Daoy (cell line): ENCODE data around the gene OR3A2. TPM values are rescaled to one million over a fixed set of nuclear protein-coding genes. Genes with fewer than 3 reads are reported as not detected.
"Not testable (repeated sequence)": the region's sequence is repeated elsewhere in the genome, so short reads cannot be mapped to it uniquely, and the experiment has no call there.

Experiments
- DNase-seq: peaks from one replicate; pipeline ENCODE4 v3.0.0-alpha.2; 2015; ENCODE audit warnings: low read depth
- total RNA-seq: library from RNA; depleted of rRNA; stranded (reverse); fragments of >200 nt; shearing (Covaris generic); gene quantifications from 2 replicates; pipeline ENCODE4 v1.2.3, GENCODE V29; 2014; rRNA removed

Gene OR3A2
- total RNA-seq, 1 experiment from 2014 or later: not detected

DNA sequence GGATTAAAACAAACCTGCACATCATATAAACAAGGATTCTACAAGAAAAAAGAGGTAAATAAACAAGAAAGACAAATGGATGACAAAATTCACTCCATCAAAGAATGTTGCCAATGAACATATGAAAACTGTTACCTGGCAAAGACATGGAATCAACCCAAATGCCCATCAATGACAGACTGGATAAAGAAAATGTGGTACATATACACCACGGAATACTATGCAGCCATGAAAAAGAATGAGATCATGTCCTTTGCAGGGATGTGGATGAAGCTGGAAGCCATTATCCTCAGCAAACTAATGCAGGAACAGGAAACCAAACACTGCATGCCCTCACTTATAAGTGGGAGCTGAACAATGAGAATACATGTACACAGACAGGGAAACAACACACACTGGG, 92.6 kb downstream of the OR3A2 start:
- not testable (repeated sequence) for DNase-seq

DNA sequence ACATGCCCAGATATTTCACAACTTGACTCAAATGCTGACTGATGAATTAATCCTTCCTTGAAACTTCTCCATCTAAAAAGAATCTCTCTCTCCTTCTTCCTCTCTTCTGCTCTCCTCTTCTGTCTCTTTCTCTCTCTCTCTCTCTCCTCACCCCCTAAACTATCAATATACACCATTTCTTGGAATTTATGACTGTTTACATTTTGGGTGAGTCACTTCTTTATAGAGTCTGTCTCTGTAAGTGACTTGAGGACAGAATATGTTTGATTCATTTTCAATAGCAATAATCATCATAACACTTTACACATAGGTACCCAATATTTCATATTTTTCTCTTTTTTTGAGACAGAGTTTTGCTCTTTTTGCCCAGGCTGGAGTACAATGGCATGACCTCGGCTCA, 103.2 kb downstream of the OR3A2 start:
- DNase-seq: no peak

DNA sequence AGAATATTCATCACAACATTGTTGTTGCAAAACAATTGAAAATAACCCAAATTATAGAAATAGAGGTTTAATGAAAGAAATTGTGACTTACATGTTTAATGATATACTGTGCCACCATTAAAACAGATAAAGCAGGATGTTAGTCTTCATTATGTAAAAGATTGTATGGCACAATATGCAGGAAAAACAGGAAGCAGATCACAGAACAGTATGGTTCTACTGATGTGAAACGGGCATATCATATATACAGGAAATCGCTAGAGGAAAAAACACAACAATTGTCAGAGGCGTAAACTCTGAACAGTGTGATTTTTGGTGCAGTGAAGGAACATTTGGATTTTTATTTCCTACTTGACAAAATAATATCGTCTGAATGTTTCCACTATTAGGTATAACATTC, 110.0 kb downstream of the OR3A2 start:
- no peak for DNase-seq

DNA sequence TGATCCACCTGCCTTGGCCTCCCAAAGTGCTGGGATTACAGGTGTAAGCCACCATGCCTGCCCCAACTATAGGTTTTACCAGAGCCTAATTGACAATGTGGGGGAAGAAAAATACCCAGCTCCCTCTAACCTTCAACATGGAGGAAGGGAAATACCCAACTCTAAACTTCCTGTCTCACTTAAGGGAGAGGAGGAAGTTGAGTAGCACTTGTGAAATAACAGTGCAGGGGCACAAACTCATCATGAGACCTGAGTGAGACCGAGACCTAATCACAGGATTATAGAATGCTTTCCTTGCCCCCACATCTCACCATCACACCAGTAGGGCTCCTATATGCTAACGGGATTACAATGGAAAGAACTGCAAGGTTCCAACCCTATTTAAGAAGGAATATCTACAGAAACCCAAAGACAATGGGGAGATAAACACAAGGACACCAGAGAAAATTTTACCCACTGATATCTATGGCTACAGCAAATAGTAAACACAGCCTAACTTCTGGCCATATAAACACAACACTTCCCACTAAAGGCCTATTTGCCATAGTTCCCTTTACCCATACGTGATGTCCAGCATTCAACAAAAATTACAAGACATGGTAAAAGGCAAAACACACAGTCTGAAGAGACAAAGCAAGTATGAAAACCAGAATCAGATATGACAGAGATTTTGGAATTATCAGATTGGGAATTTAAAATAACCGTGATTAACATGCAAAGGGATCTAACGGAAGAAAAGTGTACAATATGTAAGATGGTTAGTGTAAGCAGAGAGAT, 114.8 kb downstream of the OR3A2 start:
- DNase-seq: no peak

DNA sequence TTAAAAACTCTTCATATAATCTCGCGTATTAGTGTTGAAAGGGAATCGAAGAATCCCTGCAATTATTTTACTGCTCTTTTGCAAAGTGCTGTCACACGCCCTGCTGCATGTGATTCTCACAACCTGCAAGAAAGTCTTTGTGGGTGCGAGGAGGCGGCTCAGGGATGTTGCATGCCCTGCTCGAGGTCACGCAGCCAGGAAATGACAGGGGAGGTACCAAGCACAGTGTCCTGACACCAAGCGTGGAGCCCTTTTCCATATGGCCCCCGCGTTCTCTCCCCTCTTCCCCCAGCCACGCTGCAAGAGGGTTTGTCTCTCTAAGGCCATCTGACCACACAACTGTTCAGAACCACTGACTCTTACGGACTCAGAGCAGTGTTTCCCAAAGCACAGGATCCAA, 125.5 kb downstream of the OR3A2 start:
- no peak for DNase-seq

DNA sequence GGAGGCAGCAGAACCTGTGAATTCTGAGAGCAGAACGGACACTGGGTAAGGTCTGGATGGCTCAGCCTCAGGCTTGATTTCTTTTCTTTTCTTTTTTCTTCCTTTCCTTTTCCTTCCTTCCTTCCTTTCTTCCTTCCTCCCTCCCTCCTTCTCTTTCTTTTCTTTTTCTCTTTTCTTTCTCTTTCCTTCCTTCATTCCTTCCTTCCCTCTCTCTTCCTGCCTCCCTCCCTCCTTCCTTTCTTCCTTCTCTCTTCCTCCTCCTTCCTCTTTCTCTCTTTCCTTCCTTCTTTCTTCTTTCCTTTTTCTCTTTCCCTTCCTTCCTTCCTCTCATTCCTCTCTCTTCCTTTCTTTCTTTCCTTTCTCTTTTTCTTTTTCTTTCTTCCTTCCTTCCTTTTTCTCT, 125.9 kb downstream of the OR3A2 start:
- no peak for DNase-seq

DNA sequence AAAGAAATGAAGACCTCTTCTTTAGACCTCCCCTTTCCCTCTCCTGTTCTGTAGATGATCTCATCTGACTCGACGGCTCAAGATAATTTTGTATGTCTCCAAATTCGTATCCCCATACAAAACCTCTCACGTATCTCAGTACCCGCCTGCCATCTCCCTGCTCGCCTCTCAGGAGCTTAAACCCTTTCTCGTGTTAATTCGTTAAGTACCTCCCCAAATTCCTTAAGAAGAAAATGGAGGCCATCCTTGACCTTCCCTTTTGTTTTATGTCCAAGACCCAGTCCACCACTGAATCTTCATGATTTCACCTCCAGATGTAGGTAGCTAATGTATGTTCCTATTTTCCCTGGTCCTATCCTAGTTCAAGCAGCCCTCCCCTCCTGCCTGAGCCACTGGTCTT, 129.5 kb downstream of the OR3A2 start:
- DNase-seq: no peak

DNA sequence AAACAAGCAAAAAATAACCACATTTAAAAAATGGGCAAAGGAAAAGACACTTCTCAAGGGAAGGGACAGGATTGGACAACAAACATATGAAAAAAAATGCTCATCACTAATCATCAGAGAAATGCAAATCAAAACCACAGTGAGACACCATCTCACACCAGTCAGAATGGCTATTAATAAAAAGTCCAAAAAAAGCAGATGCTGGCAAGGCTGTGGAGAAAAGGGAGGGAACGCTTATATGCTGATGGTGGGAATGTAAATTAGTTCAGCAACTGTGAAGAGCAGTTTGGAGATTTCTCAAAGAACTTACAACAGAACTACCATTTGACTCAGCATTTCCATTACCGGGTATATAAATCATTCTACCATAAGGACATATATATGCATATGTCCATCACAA, 137.1 kb downstream of the OR3A2 start:
- not testable (repeated sequence) for DNase-seq

DNA sequence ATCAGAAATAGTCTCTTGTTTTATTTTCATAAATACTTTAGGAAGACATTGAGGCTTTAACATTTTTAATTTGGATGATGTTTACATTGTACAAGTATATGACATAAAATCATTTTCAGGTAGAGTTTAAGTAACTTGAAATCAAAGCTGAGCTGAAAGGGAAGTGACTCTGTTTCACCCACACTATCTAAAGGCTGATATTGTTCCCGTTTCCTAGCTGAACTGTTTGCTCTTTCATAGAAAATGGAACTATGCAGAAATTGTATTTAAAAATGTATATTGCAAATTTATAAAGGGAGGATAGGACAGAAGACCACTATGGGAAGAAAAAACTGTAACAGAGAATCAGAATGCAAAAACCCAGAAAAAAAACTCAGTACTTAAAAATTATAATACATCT, 141.3 kb downstream of the OR3A2 start:
- DNase-seq: not testable (repeated sequence)

DNA sequence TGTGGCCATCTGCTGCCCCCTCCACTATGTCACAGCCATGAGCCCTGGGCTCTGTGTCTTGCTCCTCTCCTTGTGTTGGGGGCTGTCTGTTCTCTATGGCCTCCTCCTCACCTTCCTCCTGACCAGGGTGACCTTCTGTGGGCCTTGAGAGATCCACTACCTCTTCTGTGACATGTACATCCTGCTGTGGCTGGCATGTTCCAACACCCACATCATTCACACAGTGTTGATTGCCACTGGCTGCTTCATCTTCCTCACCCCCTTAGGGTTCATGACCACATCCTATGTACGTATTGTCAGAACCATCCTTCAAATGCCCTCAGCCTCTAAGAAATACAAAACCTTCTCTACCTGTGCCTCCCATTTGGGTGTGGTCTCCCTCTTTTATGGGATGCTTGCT, 145.1 kb downstream of the OR3A2 start:
- not testable (repeated sequence) for DNase-seq

DNA sequence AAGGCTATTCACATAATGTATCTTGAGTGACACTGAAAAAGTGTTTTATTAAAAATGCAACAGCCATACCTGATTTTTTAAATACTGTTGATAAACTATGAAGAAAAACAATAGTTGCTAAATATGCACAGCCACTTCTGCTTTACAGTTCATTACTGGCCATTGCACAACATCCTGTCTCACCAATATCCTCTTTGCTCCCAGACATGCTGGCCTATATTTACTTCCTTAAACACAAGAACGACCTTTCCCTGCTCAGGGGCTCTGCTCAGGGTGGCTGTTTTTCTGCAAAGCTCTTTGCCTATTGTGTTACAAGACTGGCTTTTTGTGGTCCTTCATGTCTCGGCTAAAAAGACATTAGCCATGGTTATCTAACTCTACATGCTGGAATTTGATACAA, 147.4 kb downstream of the OR3A2 start:
- DNase-seq: not testable (repeated sequence)

DNA sequence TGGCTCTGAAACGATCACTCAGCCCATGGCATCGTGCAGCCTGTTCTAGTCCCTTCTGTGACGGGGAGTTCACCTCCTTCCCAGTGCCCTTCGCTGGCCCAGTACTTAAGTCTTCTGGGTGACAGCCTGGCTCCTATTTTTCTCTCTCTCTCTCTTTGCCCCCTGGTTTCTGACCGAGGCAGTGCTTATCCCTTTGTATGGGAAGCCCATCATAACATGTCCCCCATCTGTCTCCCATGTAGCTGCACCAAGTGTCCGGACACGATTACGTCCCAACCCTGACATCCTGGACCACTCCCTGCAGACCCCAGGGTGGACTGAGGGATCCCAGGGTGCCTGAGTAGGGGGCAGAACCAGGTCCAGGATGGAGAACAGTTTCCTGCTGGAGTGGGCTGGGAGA, 153.8 kb downstream of the OR3A2 start:
- not testable (repeated sequence) for DNase-seq

Other genes starting within 250 kb of the OR3A2 start
- gene OR1A2, start 188.8 kb downstream of the OR3A2 start, total RNA-seq: not detected in 2 replicates
- gene OR1A1, start 178.6 kb downstream of the OR3A2 start, total RNA-seq: not detected in 2 replicates
- not detected in 2 replicates for gene OR3A1, start 87.9 kb downstream of the OR3A2 start, total RNA-seq
- not detected in 2 replicates for gene OR1E1, start 12.1 kb upstream of the OR3A2 start, total RNA-seq
- 0.23 TPM in 1 of 2 replicates, not detected in the other for gene OR3A3, start 25.1 kb upstream of the OR3A2 start, total RNA-seq
- gene OR1E2, start 47.5 kb upstream of the OR3A2 start, total RNA-seq: not detected in 2 replicates
- gene SPATA22, start 85.5 kb upstream of the OR3A2 start, total RNA-seq: not detected in 2 replicates
- not detected in 2 replicates for gene ASPA, start 89.7 kb upstream of the OR3A2 start, total RNA-seq
- 0.42 and 0.97 TPM in 2 replicates for gene TRPV3, start 171.5 kb upstream of the OR3A2 start, total RNA-seq
- 1.1 and 3.0 TPM in 2 replicates for gene TRPV1, start 223.1 kb upstream of the OR3A2 start, total RNA-seq
- gene SHPK, start 249.9 kb upstream of the OR3A2 start, total RNA-seq: 18.1 and 19.5 TPM in 2 replicates